COLO668 (cell line): Measurements from ENCODE around the gene TMED4.
A peak's percentile ranks its signal among the peaks of the same experiment; 100 is the strongest.
"Not testable (repeated sequence)": the region's sequence is repeated elsewhere in the genome, so short reads cannot be mapped to it uniquely, and the experiment has no call there.

Experiments used
- DNase-seq: peaks from one replicate; lab custom pipeline; 2025; ENCODE audit not compliant: unreplicated experiment; lab: John Stamatoyannopoulos, UW

The TMED4 gene

DNA sequence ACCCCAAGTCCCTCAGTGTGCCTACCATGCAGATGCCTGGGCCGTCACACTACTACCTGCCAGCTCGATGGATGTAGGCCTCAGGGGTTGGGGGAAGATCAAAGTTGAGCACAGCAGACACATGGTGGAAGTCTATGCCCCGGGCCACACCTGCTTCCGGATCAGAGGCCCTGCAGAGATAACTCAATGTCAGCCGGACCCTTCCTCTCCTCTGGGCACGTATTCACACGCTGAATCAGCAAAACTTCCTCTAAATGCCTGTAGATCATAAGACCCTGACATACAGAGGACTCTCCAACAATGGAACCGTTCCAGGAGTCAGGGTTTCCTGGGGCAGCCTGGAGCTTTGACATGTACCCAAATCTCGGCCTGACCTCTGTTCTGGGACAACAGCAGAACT lies 12.1 kb downstream of the TMED4 start:
- no peak for DNase-seq

- DNase-seq: no peak
Measured at GRCh38 chr7:44568771-44569560, 13.1 kb downstream of the TMED4 start.

DNA sequence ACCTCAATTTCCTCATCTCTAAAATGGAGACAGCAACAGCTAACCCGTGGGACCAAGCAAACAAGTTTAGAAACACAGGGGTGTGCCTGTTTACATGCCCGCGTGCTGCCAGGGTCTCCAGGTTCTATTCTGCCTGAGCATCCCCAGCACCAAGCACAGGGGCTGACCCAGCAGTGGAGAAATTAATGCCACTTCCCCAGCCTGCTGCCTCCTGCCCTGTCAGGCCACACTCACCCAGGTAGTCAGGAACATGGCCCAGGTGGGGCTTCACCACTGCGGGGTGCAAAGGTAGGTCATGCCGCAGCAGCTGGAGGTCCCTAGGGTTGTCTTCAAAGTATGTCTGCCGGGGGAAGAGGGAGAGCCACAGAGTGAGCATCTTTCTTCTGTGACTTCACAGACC lies 14.1 kb downstream of the TMED4 start:
- no peak for DNase-seq

GRCh38 chr7:44566680-44567079 lies 15.4 kb downstream of the TMED4 start:
- DNase-seq: no peak

DNA sequence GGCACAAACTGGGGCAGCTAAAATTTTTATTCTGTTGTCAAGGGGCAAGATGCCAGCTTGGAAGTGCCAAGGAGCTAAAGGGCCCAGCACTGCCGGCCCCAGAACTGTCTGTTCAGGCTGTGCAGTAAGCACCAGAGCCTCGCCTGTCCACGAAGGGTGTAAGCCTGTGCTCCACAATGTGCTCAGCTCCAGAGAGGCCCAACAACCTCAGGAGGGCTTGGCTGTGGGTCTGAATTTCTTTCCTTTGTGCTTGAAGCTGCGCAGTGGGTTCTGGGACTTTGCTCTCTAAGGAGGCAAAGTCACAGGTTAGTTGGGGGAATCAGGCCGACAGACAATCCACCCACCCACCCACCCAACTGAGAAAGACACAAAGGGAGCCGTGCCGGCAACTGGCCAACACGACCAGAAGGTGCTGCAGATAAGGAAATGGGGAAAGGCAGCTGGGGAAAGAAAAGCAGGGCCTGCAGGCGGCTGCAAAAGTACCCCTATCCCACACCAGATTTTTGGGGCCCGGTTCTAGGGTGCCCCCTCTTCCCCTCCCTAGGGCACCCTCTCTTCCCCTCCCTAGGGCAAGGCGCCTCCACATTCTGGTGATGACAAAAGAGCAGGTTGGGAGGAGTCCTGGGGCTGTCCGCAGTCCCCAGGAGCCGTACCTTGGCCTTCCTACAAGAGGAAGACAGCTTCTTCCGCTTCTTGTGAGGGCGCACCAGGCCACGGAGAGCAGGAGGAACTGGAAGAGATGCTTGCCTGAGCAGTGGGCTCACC lies 16.1 kb downstream of the TMED4 start:
- DNase-seq: no peak

DNA sequence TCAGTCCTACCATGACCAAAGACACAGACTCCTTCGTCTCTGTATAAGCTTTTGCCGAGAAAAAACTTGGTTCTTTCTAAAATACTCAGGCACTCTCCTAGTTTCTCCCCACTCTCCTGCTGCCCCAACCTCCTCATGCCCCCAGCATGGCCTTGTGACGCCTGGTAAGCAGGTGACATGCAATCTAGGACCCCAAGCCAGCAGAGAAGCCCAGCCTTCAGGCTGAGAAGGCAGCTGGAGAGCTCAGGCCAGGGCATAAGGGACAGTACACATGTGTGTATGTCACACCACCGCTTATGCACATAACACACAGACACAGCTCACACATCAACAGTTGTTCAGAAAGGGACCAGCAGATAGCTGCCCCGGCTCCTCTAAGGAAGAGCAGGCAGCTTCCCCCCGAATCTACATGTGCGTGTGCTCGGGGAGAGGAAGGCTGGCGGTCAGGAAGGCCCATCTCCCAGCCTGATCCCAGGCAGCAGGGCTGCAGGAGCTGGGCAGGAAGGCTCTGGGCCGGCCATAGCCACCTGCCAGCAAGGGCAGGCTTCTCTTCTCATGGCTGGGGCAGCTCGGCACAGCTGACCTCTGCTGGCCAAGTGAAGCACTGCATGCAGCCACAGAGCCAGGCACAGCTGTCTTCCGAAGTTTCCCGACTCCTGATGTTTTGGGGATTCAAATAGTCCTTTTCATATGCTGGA lies 16.8 kb downstream of the TMED4 start:
- DNase-seq: peak; percentile 77

GRCh38 chr7:44564606-44565005 lies 17.4 kb downstream of the TMED4 start:
- DNase-seq: no peak

- no peak for DNase-seq
Measured at GRCh38 chr7:44563171-44563679, 18.8 kb downstream of the TMED4 start.

DNA sequence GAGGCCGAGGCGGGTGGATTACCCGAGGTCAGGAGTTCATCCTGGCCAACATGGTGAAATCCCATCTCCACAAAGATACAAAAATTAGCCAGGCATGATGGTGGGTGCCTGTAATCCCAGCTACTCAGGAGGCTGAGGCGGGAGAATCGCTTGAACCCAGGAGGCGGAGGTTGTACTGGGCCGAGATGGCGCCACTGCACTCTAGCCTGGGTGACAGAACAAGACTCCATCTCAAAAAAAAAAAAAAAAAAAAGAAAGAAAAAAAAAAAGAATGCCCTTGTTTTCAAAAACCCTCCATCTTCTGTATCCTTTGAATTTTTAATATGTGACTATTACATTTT lies 19.4 kb downstream of the TMED4 start:
- DNase-seq: not testable (repeated sequence)

DNA sequence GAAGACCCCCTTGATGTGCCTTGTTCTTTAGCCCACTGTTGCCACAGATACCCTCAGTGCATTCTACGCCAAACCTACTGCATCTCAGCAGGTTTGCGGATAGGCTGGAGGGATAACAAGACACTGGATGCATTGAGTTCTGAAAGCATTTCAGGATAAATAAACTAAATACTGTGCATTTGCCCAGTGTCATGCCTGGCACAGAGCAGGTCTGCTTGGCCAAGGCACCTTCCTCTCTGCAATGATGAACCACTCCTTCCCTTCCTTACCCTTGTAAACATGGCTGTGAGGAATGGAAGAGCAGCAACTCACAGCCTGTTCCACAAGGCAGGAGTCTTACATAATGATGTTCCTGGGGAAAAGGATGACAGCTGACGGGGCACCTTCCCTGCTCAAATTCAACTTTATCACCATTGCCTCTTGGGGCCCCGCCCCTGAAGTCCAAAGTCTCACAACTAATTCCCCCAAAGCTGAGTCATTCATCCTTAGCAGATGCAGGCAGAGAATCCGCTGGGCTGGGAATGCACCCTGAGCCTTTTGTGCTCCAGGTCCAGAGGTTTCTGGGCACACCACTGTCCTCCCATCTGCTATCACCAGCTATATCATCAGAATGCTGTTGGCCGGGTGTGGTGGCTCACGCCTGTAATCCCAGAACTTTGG lies 19.9 kb downstream of the TMED4 start:
- peak; percentile 30 for DNase-seq

- no peak for DNase-seq
Measured at GRCh38 chr7:44561481-44561880, 20.6 kb downstream of the TMED4 start.

DNA sequence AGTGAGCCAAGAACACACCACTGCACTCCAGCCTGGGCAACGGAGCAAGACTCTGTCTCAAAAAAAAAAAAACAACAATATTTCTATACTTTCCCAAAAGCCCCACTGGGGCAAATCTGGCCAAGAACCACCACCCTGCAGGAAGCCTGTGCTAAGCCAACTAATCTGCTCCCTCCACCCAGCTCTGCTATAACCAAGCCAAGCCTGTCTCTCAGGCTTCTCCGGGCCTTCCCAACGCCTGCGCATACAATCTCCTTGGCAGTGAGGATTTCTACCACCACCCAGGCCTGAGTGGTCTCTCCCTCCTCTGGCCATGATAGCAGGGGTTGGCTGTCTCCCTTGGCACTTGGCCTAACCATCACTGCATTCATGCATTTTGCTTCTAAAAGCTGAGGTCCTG lies 22.5 kb downstream of the TMED4 start:
- no peak for DNase-seq

GRCh38 chr7:44557485-44557884 lies 24.5 kb downstream of the TMED4 start:
- no peak for DNase-seq

- no peak for DNase-seq
Measured at GRCh38 chr7:44555350-44555749, 26.7 kb downstream of the TMED4 start.

DNA sequence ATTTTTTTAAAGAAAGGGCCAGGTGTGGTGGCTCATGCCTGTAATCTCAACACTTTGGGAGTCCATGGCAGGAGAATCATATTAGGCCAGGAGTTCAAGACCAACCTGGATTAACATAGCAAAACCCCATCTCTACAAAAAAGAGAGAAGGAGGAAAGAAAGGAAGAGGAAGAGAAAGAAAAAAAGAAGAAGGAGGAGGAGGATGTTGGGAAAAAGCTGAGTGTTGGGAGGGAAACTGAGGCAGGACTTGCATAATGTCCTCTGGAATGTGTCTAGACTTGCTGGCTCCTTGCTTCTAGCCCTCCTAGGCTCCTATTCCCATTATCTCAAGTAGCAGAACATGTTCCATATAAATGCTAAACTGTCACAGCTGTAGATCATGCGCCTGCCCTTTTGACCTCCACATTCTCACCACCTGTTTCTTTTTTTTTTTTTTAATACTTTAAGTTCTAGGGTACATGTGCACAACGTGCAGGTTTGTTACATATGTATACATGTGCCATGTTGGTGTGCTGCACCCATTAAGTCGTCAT lies 29.5 kb downstream of the TMED4 start:
- DNase-seq: not testable (repeated sequence)

GRCh38 chr7:44549457-44549856 lies 32.6 kb downstream of the TMED4 start:
- DNase-seq: no peak

- no peak for DNase-seq
Measured at GRCh38 chr7:44548893-44549292, 33.1 kb downstream of the TMED4 start.

DNA sequence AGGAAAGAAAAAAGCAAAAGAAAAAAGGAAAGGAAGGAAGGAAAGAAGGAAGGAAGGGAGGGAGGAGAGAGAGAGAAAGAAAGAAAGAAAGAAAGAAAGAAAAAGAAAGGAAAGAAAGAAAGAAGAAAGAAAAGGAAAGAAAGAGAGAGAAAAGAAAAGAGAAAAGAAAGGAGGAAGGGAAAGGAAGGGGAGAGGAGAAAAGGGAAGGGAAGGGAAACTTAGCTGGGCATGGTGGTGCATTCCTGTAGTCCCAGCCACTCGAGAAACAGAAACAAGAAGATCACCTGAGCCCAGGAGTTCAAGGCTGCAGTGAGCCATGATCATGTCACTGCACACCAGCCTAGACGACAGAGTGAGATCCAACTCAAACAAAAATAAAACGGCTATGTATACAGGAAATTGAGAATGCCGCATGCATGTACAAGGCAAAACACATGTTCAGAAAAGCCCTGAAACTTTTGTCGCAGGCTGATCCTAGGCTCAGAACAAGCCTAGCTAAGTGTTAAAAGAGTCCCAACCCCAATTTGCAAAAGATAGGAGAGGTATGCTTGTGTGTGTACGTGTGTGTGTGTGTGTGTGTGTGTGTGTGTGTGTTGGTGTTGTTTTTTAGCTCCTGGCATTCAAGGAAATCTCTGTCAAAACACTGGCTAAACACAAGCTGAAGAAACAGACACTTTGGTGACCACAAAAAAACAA lies 34.3 kb downstream of the TMED4 start:
- DNase-seq: no peak

- no peak for DNase-seq
Measured at GRCh38 chr7:44541876-44542610, 40.0 kb downstream of the TMED4 start.
